A549 (cell line): ENCODE data around the gene ATP9A. TPM values are rescaled to one million over a fixed set of nuclear protein-coding genes. Genes with fewer than 3 reads are reported as not detected.
A peak's percentile ranks its signal among the peaks of the same experiment; 100 is the strongest.

Experiments used
- ATAC-seq, 2 experiments: fragments of 200-7000 bp in 1 of 2; fragments of >200 bp in 1 of 2; cut with Nextera tagmentation in 1 of 2; cut with Tn5 transposase in 1 of 2; 3 replicates each; pipeline versions ENCODE4 v1.8.0 to v1.9.1; 2018 to 2020; ENCODE audit warnings: mild to moderate bottlenecking in 1 of 2, moderate library complexity in 1 of 2
- CTCF ChIA-PET: fragments of 300-600 bp; sonication (Branson Sonifier 250); formaldehyde crosslinking; extraction: SDS; loops from one replicate; lab custom pipeline; 2021; ENCODE audit warnings: antibody characterized with exemption, inconsistent platforms; lab: Yijun Ruan, JAX
- POLR2A ChIA-PET: fragments of 350-600 bp; formaldehyde crosslinking; extraction: SDS; loops from one replicate; lab custom pipeline; 2021; ENCODE audit warnings: antibody characterized with exemption, inconsistent platforms; lab: Yijun Ruan, JAX
- DNase-seq, 2 experiments: peaks; one replicate each; pipeline versions ENCODE4 v3.0.0 to v3.0.0-alpha.2; 2011 to 2016; ENCODE audit warnings: low read depth in 1 of 2, low spot score in 1 of 2
- FAIRE-seq: peaks from 2 replicates; lab custom pipeline; 2011; peaks lifted over from hg19 to GRCh38; lab: Jason Lieb, UNC
- H3K27ac ChIP-seq, 2 experiments: fragments of >200 bp; sonication (Bioruptor Twin); formaldehyde crosslinking; 3 replicates each; pipeline ENCODE4 v1.5.1; 2016 to 2017
- H3K4me1 ChIP-seq: fragments of >200 bp; sonication (Bioruptor Twin); formaldehyde crosslinking; 3 replicates; pipeline ENCODE4 v1.6.1; 2016
- H3K4me2 ChIP-seq: fragments of >200 bp; sonication (Bioruptor Twin); formaldehyde crosslinking; 3 replicates; pipeline ENCODE4 v1.6.1; 2016
- H3K4me3 ChIP-seq: fragments of >200 bp; sonication (Bioruptor Twin); formaldehyde crosslinking; 3 replicates; pipeline ENCODE4 v1.5.1; 2016
- H3K9me3 ChIP-seq: fragments of >200 bp; sonication (Bioruptor Twin); formaldehyde crosslinking; 3 replicates; pipeline ENCODE4 v1.6.1; 2016
- BCL3 ChIP-seq: fragments of >200 bp; sonication (Bioruptor Twin); formaldehyde crosslinking; IDR thresholded peaks from 3 replicates; pipeline ENCODE4 v1.6.1; 2016
- BHLHE40 ChIP-seq: IDR thresholded peaks from 2 replicates; pipeline ENCODE4 v1.6.1; 2012; ENCODE audit warnings: low read depth, low read length, inconsistent platforms
- CBX2 ChIP-seq: fragments of 200-600 bp; sonication (generic); IDR thresholded peaks from 2 replicates; pipeline ENCODE4 v1.6.1; 2016; ENCODE audit warnings: low read depth, mild to moderate bottlenecking, borderline replicate concordance
- CHD4 ChIP-seq: fragments of 200-600 bp; sonication (generic); IDR thresholded peaks from 2 replicates; pipeline ENCODE4 v1.6.1; 2016; ENCODE audit warnings: antibody characterized with exemption, mild to moderate bottlenecking, borderline replicate concordance
- CTCF ChIP-seq: fragments of >200 bp; sonication (Bioruptor Twin); formaldehyde crosslinking; IDR thresholded peaks from 3 replicates; pipeline ENCODE4 v1.5.1; 2016
- E2F6 ChIP-seq: IDR thresholded peaks from 2 replicates; pipeline ENCODE4 v1.6.1; 2012; ENCODE audit warnings: low read depth, borderline replicate concordance
- EHF ChIP-seq: fragments of 250-450 bp; sonication (Bioruptor Pico); IDR thresholded peaks from 2 replicates; pipeline ENCODE4 v1.5.0; 2020; ENCODE audit warnings: mild to moderate bottlenecking
- ELK1 ChIP-seq: fragments of 150-350 bp; IDR thresholded peaks from 2 replicates; pipeline ENCODE4 v1.6.1; 2014; ENCODE audit warnings: low read depth, mild to moderate bottlenecking, low read length
- EP300 ChIP-seq, 2 experiments: fragments of >200 bp; sonication (Bioruptor Twin); formaldehyde crosslinking; IDR thresholded peaks; 2 replicates in 1 of 2; 3 replicates in 1 of 2; pipeline ENCODE4 v1.6.1; 2016 to 2017
- ESRRA ChIP-seq: fragments of 150-350 bp; IDR thresholded peaks from 2 replicates; pipeline ENCODE4 v1.6.1; 2014; ENCODE audit warnings: mild to moderate bottlenecking, low read length, borderline replicate concordance
- FOSB ChIP-seq: fragments of 250-450 bp; sonication (Bioruptor Pico); IDR thresholded peaks from 2 replicates; pipeline ENCODE4 v1.5.0; 2020; ENCODE audit warnings: mild to moderate bottlenecking, moderate library complexity
- GATA3 ChIP-seq: IDR thresholded peaks from 2 replicates; pipeline ENCODE4 v1.6.1; 2012; ENCODE audit warnings: borderline replicate concordance
- HDAC2 ChIP-seq: fragments of 200-600 bp; sonication (generic); IDR thresholded peaks from 2 replicates; pipeline ENCODE4 v1.6.1; 2016
- JUN ChIP-seq, 2 experiments: fragments of >200 bp; sonication (Bioruptor Twin); formaldehyde crosslinking; IDR thresholded peaks; 2 replicates in 1 of 2; 3 replicates in 1 of 2; pipeline ENCODE4 v1.6.1; 2016 to 2017
- NFE2L2 ChIP-seq: fragments of 150-350 bp; conservative IDR thresholded peaks from 2 replicates; pipeline ENCODE4 v1.6.1; 2014; ENCODE audit warnings: low read length
- POLR2A ChIP-seq: IDR thresholded peaks from 2 replicates; pipeline ENCODE4 v1.6.1; 2012; ENCODE audit warnings: mild to moderate bottlenecking, low read length
- RAD21 ChIP-seq, 2 experiments: fragments of >200 bp in 1 of 2; sonication (Bioruptor Twin) in 1 of 2; formaldehyde crosslinking in 1 of 2; IDR thresholded peaks in 1 of 2; conservative IDR thresholded peaks in 1 of 2; 2 replicates in 1 of 2; 3 replicates in 1 of 2; pipeline ENCODE4 v1.6.1; 2012 to 2018; ENCODE audit warnings: inconsistent platforms in 1 of 2
- RCOR1 ChIP-seq: fragments of 150-350 bp; IDR thresholded peaks from 2 replicates; pipeline ENCODE4 v1.6.1; 2014; ENCODE audit warnings: antibody characterized with exemption, low read length, low read depth
- REST ChIP-seq: fragments of 200-600 bp; sonication (generic); IDR thresholded peaks from 2 replicates; pipeline ENCODE4 v1.6.1; 2016; ENCODE audit warnings: antibody characterized with exemption, mild to moderate bottlenecking, moderate library complexity
- RNF2 ChIP-seq: fragments of 200-600 bp; sonication (generic); IDR thresholded peaks from 2 replicates; pipeline ENCODE4 v1.6.1; 2016; ENCODE audit warnings: low read depth, mild to moderate bottlenecking, antibody characterized with exemption, moderate library complexity, borderline replicate concordance
- SREBF2 ChIP-seq: fragments of 450-650 bp; IDR thresholded peaks from 2 replicates; pipeline ENCODE4 v1.6.1; 2014; ENCODE audit warnings: mild to moderate bottlenecking, moderate library complexity
- TP53 ChIP-seq: fragments of 250-450 bp; sonication (Bioruptor Pico); IDR thresholded peaks from 2 replicates; pipeline ENCODE4 v1.5.0; 2021; ENCODE audit warnings: mild to moderate bottlenecking, moderate library complexity
- ZFP36 ChIP-seq: fragments of 450-650 bp; IDR thresholded peaks from 2 replicates; pipeline ENCODE4 v1.6.1; 2014; ENCODE audit warnings: borderline replicate concordance; ENCODE audit not compliant: partially characterized antibody
- WGBS: methylation state at CpG from one replicate; pipeline ENCODE4 v1.1.6; 2017; ENCODE audit errors: missing lambda C conversion rate; 5-methylcytosine and 5-hydroxymethylcytosine counted together
- polyA plus RNA-seq, 4 experiments: library from polyadenylated mRNA; depleted of rRNA in 3 of 4; stranded (reverse); fragments of >200 nt; fragmentation: RNase III in 1 of 4; extraction: RNeasy Plus Mini Kit Qiagen cat#74134 plus additional on column Dnase treatment in 1 of 4; gene quantifications; 2 replicates in 3 of 4; 3 replicates in 1 of 4; pipeline ENCODE4 v1.2.3, GENCODE V29; 2011 to 2017

The ATP9A gene
- polyA plus RNA-seq, 2 of the 4 experiments (the other 2 are of a cell fraction) = 9.9 to 23.6 TPM

- H3K4me3 ChIP-seq = no peak overlapping the region
- peak; percentile 66 to 77; a peak in 4 of 6 replicates for ATAC-seq
- H3K27ac ChIP-seq = no peak overlapping the region
- CTCF ChIA-PET = interaction anchor here (0.6 to 4.8 kb wide), 7 partner anchors 9 to 635 kb away, joined by 3 to 31 read pairs (median 8); no protein-coding TSS in a partner anchor
- H3K4me2 ChIP-seq = no peak overlapping the region
- POLR2A ChIA-PET = no interaction called here
- WGBS = 74% methylated on average over 3 of the region's 3 CpGs
- TF ChIP-seq EP300 (IDR thresholded peaks at IDR 0.05) = no peak
- no peak for TF ChIP-seq NFE2L2
- TF ChIP-seq SREBF2 = no peak
- no peak for TF ChIP-seq POLR2A
- TF ChIP-seq ESRRA = no peak
- no peak for TF ChIP-seq ELK1
- TF ChIP-seq BHLHE40 = no peak
- TF ChIP-seq CTCF = 0 out of 3 replicates have a peak, but pooled peaks have one; percentile 11
- TF ChIP-seq RAD21 (conservative IDR thresholded peaks at IDR 0.05 in 1 of 2, IDR thresholded peaks at IDR 0.05 in 1 of 2) = peak in 1 of 2 experiments; percentile 49; a peak in 2 of 5 replicates
- no peak for TF ChIP-seq RCOR1
- TF ChIP-seq E2F6 = no peak
- TF ChIP-seq JUN (IDR thresholded peaks at IDR 0.05) = no peak
- no peak for TF ChIP-seq REST
- TF ChIP-seq FOSB (CRISPR knock-in tag) = no peak
- no peak for TF ChIP-seq EHF (CRISPR knock-in tag)
- no peak for TF ChIP-seq CHD4
- TF ChIP-seq HDAC2 = no peak
- no peak for TF ChIP-seq RNF2
- H3K9me3 ChIP-seq = no peaks in the 10 kb centered on the region
- DNase-seq = peak in 1 of 2 experiments; percentile 28
- no peaks in the 10 kb centered on the region for H3K4me1 ChIP-seq
- FAIRE-seq = no peak
These were observed 152.1 kb downstream of the ATP9A start for GRCh38 chr20:51616060-51616459.

GRCh38 chr20:51614687-51615086 is 153.5 kb downstream of the ATP9A start:
- ChIA-PET POLR2A (no interaction called here), CTCF (interaction anchor here (1.2 to 4.8 kb wide), 7 partner anchors 10 to 633 kb away, joined by 3 to 31 read pairs (median 8); no protein-coding TSS in a partner anchor)
- no peaks in the 10 kb centered on the region for H3K4me1 ChIP-seq
- ATAC-seq = no peak
- no peak for DNase-seq
- no peaks in the 10 kb centered on the region for H3K9me3 ChIP-seq
- WGBS = 80% methylated on average over 6 of the region's 6 CpGs
- H3K4me3 ChIP-seq = no peak overlapping the region
- FAIRE-seq = no peak
- H3K4me2 ChIP-seq = no peak overlapping the region
- no peak overlapping the region for H3K27ac ChIP-seq
- TF ChIP-seq GATA3 = no peak
- TF ChIP-seq REST = no peak
- TF ChIP-seq E2F6 = no peak
- TF ChIP-seq RAD21 (conservative IDR thresholded peaks at IDR 0.05 in 1 of 2, IDR thresholded peaks at IDR 0.05 in 1 of 2) = no peak
- no peak for TF ChIP-seq ZFP36
- no peak for TF ChIP-seq BHLHE40
- TF ChIP-seq CBX2 = no peak
- TF ChIP-seq TP53 (CRISPR knock-in tag) = no peak
- TF ChIP-seq BCL3 = no peak
- no peak for TF ChIP-seq EHF (CRISPR knock-in tag)
- TF ChIP-seq HDAC2 = no peak
